ENCODE measurements around the gene RDX. TPM values are rescaled to one million over a fixed set of nuclear protein-coding genes. Genes with fewer than 3 reads are reported as not detected.
"Not testable (repeated sequence)": the region's sequence is repeated elsewhere in the genome, so short reads cannot be mapped to it uniquely, and the experiment has no call there.

RDX gene
- total RNA-seq, 1 donor from 2014 or later, result 132 TPM

DNA sequence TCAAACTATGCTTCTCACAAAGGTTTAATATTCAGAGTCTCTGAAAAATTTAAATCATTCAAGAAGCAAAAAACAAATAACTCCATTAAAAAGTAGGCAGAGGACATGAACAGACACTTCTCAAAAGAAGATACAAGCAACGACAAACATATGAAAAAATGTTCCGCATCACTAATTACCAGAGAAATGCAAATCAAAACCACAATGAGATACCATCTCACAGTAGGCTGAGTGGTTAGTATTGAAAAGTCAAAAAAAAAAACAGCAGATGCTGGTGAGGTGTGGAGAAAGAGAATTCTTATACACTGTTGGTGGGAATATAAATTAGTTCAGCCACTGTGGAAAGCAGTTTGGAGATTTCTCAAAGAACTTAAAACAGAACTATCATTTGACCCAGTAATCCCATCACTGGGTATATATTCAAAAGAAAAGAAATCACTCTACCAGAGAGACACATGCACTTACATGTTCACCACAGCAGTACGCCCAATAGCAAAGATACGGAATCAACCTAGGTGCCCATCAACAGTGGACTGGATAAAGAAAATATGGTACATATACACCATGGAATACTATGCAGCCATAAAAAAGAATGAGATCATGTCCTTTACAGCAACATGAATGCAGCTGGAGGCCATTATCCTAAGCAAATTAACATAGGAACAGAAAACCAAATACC lies 103.7 kb downstream of the RDX start:
- not testable (repeated sequence) for H3K4me2 ChIP-seq (ENCODE audit: low read length); H3K27me3 Mint-ChIP-seq (ENCODE audit: low read depth, unreplicated experiment); DNase-seq (ENCODE audit: low read depth); H3K9me3 ChIP-seq (ENCODE audit: insufficient read depth, low read depth, low read length); H2AFZ ChIP-seq (ENCODE audit: low read depth, low read length); H3K27me3 ChIP-seq (ENCODE audit: insufficient read depth, low read length); H3K9me3 Mint-ChIP-seq (ENCODE audit: unreplicated experiment); H3K9ac ChIP-seq (ENCODE audit: low read length); H3K27ac Mint-ChIP-seq (ENCODE audit: unreplicated experiment); H3K36me3 Mint-ChIP-seq (ENCODE audit: low read depth, unreplicated experiment); H3K4me3 Mint-ChIP-seq (ENCODE audit: unreplicated experiment); H3K79me2 ChIP-seq (ENCODE audit: insufficient read depth, low read length); H3K4me3 ChIP-seq (ENCODE audit: insufficient read depth, low read depth, low read length); FAIRE-seq; H3K27ac ChIP-seq (ENCODE audit: low read depth, low read length); H4K20me1 ChIP-seq (ENCODE audit: insufficient read depth, low read length); H3K36me3 ChIP-seq (ENCODE audit: insufficient read depth, low read length)
- H3K4me1 Mint-ChIP-seq (ENCODE audit: low read depth, unreplicated experiment), result peaks cover 19% of the 10 kb centered on the region
- peaks cover 31% of the 10 kb centered on the region for H3K4me1 ChIP-seq (ENCODE audit: insufficient read depth, low read length)

DNA sequence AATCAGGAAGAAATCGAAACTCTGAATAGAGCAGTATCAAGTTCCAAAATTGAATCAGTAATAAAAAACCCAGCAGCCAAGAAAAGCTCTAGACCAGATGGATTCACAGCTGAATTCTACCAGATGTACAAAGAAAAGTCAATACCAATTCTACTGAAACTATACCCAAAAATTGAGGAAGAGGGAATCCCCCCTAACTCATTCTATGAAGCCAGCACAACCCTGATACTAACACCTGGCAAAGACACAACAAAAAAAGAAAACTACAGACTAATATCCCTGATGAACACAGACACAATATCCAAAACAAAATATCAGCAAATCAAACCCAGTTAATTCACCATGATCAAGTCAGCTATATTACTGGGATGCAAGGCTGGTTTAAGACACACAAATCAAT lies 105.5 kb downstream of the RDX start:
- Histone ChIP-seq H3K9me3 (ENCODE audit: insufficient read depth, low read depth, low read length) (no peaks in the 10 kb centered on the region), H3K4me1 (ENCODE audit: insufficient read depth, low read length) (peaks cover 24% of the 10 kb centered on the region), H4K20me1 (ENCODE audit: insufficient read depth, low read length) (peaks cover 4% of the 10 kb centered on the region), H3K36me3 (ENCODE audit: insufficient read depth, low read length) (no peaks in the 10 kb centered on the region), H3K4me2 (ENCODE audit: low read length) (no peak overlapping the region), H3K27me3 (ENCODE audit: insufficient read depth, low read length) (peaks cover 5% of the 10 kb centered on the region), H3K27ac (ENCODE audit: low read depth, low read length) (no peak overlapping the region), H3K4me3 (ENCODE audit: insufficient read depth, low read depth, low read length) (no peak overlapping the region), H2AFZ (ENCODE audit: low read depth, low read length) (no peak overlapping the region), H3K79me2 (ENCODE audit: insufficient read depth, low read length) (no peaks in the 10 kb centered on the region), H3K9ac (ENCODE audit: low read length) (no peak overlapping the region)
- H3K27me3 Mint-ChIP-seq (ENCODE audit: low read depth, unreplicated experiment), result no peaks in the 10 kb centered on the region
- peaks cover 2% of the 10 kb centered on the region for H3K36me3 Mint-ChIP-seq (ENCODE audit: low read depth, unreplicated experiment)
- no peak overlapping the region for H3K4me3 Mint-ChIP-seq (ENCODE audit: unreplicated experiment)
- DNase-seq (ENCODE audit: low read depth) (no peak), FAIRE-seq (no peak)
- TF ChIP-seq, protein P1, sequence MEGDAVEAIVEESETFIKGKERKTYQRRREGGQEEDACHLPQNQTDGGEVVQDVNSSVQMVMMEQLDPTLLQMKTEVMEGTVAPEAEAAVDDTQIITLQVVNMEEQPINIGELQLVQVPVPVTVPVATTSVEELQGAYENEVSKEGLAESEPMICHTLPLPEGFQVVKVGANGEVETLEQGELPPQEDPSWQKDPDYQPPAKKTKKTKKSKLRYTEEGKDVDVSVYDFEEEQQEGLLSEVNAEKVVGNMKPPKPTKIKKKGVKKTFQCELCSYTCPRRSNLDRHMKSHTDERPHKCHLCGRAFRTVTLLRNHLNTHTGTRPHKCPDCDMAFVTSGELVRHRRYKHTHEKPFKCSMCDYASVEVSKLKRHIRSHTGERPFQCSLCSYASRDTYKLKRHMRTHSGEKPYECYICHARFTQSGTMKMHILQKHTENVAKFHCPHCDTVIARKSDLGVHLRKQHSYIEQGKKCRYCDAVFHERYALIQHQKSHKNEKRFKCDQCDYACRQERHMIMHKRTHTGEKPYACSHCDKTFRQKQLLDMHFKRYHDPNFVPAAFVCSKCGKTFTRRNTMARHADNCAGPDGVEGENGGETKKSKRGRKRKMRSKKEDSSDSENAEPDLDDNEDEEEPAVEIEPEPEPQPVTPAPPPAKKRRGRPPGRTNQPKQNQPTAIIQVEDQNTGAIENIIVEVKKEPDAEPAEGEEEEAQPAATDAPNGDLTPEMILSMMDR (IDR thresholded peaks at IDR 0.05; ENCODE audit: insufficient read depth, low read depth, low read length), result no peak
- no peak for TF ChIP-seq EZH2 (IDR thresholded peaks at IDR 0.05; ENCODE audit: insufficient read depth, low read length)
- H3K9me3 Mint-ChIP-seq (ENCODE audit: unreplicated experiment), result no peaks in the 10 kb centered on the region
- H3K4me1 Mint-ChIP-seq (ENCODE audit: low read depth, unreplicated experiment), result peaks cover 16% of the 10 kb centered on the region
- H3K27ac Mint-ChIP-seq (ENCODE audit: unreplicated experiment), result no peak overlapping the region

DNA sequence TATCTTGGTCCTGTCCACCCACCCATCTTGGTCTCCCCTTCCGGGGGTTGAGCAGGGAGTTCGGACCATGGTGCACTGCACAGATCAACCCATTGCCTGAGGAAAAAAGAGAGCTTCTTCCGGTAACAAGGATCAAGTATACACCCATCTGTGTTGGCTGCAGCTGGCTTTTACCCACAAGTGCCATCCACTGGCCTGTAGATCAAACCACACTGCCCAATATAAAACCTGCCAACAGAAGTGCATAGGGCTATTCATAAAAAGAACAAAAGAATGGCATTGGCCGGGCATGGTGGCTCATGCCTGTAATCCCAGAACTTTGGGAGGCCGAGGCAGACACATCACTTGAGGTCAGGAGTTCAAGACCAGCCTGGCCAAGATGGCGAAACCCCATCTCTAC lies 108.7 kb downstream of the RDX start:
- no peak overlapping the region for H3K9ac ChIP-seq (ENCODE audit: low read length)
- Mint-ChIP-seq H3K4me1 (ENCODE audit: low read depth, unreplicated experiment) (peaks cover 21% of the 10 kb centered on the region), H3K36me3 (ENCODE audit: low read depth, unreplicated experiment) (peaks cover 2% of the 10 kb centered on the region), H3K4me3 (ENCODE audit: unreplicated experiment) (no peak overlapping the region), H3K9me3 (ENCODE audit: unreplicated experiment) (no peaks in the 10 kb centered on the region), H3K27ac (ENCODE audit: unreplicated experiment) (no peak overlapping the region), H3K27me3 (ENCODE audit: low read depth, unreplicated experiment) (no peaks in the 10 kb centered on the region)
- peaks cover 7% of the 10 kb centered on the region for H3K27me3 ChIP-seq (ENCODE audit: insufficient read depth, low read length)
- no peak overlapping the region for H3K4me2 ChIP-seq (ENCODE audit: low read length)
- no peaks in the 10 kb centered on the region for H3K36me3 ChIP-seq (ENCODE audit: insufficient read depth, low read length)
- no peaks in the 10 kb centered on the region for H3K79me2 ChIP-seq (ENCODE audit: insufficient read depth, low read length)
- H3K4me3 ChIP-seq (ENCODE audit: insufficient read depth, low read depth, low read length), result no peak overlapping the region
- H3K9me3 ChIP-seq (ENCODE audit: insufficient read depth, low read depth, low read length), result no peaks in the 10 kb centered on the region
- no peak overlapping the region for H2AFZ ChIP-seq (ENCODE audit: low read depth, low read length)
- peaks cover 10% of the 10 kb centered on the region for H3K4me1 ChIP-seq (ENCODE audit: insufficient read depth, low read length)
- FAIRE-seq (no peak), DNase-seq (ENCODE audit: low read depth) (no peak)
- H3K27ac ChIP-seq (ENCODE audit: low read depth, low read length), result no peak overlapping the region
- no peaks in the 10 kb centered on the region for H4K20me1 ChIP-seq (ENCODE audit: insufficient read depth, low read length)
- TF ChIP-seq, protein P1 (IDR thresholded peaks at IDR 0.05; ENCODE audit: insufficient read depth, low read depth, low read length), result no peak
- no peak for TF ChIP-seq EZH2 (IDR thresholded peaks at IDR 0.05; ENCODE audit: insufficient read depth, low read length)

Data from astrocyte (in vitro differentiated cells and primary cell).